Epithelial cell of prostate (primary cell): Measurements from ENCODE around the gene UBE2H.
"Not testable (repeated sequence)": the region's sequence is repeated elsewhere in the genome, so short reads cannot be mapped to it uniquely, and the experiment has no call there.

ENCODE experiments used
- DNase-seq: peaks from one replicate; pipeline ENCODE4 v3.0.0-alpha.2; 2011; ENCODE audit warnings: low read depth, low spot score
- H3K27ac ChIP-seq: fragments of 450-650 bp; 2 replicates; pipeline ENCODE4 v1.5.1; 2017; ENCODE audit warnings: mild to moderate bottlenecking

UBE2H gene

GRCh38 chr7:129797214-129797789 lies 155.5 kb downstream of the UBE2H start:
- no peak for DNase-seq
- H3K27ac ChIP-seq: no peak overlapping the region

GRCh38 chr7:129796186-129796775 lies 156.5 kb downstream of the UBE2H start:
- DNase-seq: no peak
- no peak overlapping the region for H3K27ac ChIP-seq

- DNase-seq, H3K27ac ChIP-seq: not testable (repeated sequence)
Measured at GRCh38 chr7:129794461-129794860, 158.3 kb downstream of the UBE2H start.

- no peak overlapping the region for H3K27ac ChIP-seq
- DNase-seq: no peak
Measured at GRCh38 chr7:129793506-129794310, 159.1 kb downstream of the UBE2H start.

- no peak overlapping the region for H3K27ac ChIP-seq
- DNase-seq: no peak
Measured at GRCh38 chr7:129792721-129793120, 160.0 kb downstream of the UBE2H start.

- peak; percentile 20 for DNase-seq
- no peak overlapping the region for H3K27ac ChIP-seq
Measured at GRCh38 chr7:129790136-129790535, 162.6 kb downstream of the UBE2H start.

- DNase-seq: no peak
- no peak overlapping the region for H3K27ac ChIP-seq
Measured at GRCh38 chr7:129789652-129790051, 163.1 kb downstream of the UBE2H start.

- DNase-seq: no peak
- no peak overlapping the region for H3K27ac ChIP-seq
Measured at GRCh38 chr7:129789000-129789399, 163.8 kb downstream of the UBE2H start.

GRCh38 chr7:129786825-129787563 lies 165.8 kb downstream of the UBE2H start:
- no peak for DNase-seq
- H3K27ac ChIP-seq: no peak overlapping the region

GRCh38 chr7:129785685-129786514 lies 166.9 kb downstream of the UBE2H start:
- no peak for DNase-seq
- H3K27ac ChIP-seq: no peak overlapping the region

GRCh38 chr7:129784783-129785684 lies 167.7 kb downstream of the UBE2H start:
- no peak for DNase-seq
- no peak overlapping the region for H3K27ac ChIP-seq

GRCh38 chr7:129784437-129784782 lies 168.3 kb downstream of the UBE2H start:
- DNase-seq: no peak
- H3K27ac ChIP-seq: no peak overlapping the region

GRCh38 chr7:129783584-129783919 lies 169.2 kb downstream of the UBE2H start:
- H3K27ac ChIP-seq: no peak overlapping the region
- DNase-seq: no peak

- no peak for DNase-seq
- no peak overlapping the region for H3K27ac ChIP-seq
Measured at GRCh38 chr7:129782818-129783583, 169.8 kb downstream of the UBE2H start.

GRCh38 chr7:129781928-129782817 lies 170.6 kb downstream of the UBE2H start:
- no peak for DNase-seq
- H3K27ac ChIP-seq: no peak overlapping the region

GRCh38 chr7:129780974-129781927 lies 171.5 kb downstream of the UBE2H start:
- H3K27ac ChIP-seq: peak overlapping the region; percentile 86
- DNase-seq: no peak
